ENCODE measurements around the gene RASA3.

The RASA3 gene

GRCh38 chr13:114025714-114026431 lies 106.5 kb downstream of the RASA3 start:
- Mint-ChIP-seq H3K4me3 (no peak overlapping the region), H3K9me3 (no peaks in the 10 kb centered on the region), H3K27ac (peak overlapping the region; percentile 82)

GRCh38 chr13:114025405-114025713 lies 107.1 kb downstream of the RASA3 start:
- Mint-ChIP-seq H3K36me3 (ENCODE audit: low read depth) (no peaks in the 10 kb centered on the region), H3K4me1 (peaks cover 38% of the 10 kb centered on the region), H3K4me3 (no peak overlapping the region), H3K27ac (peak overlapping the region; percentile 82), H3K9me3 (no peaks in the 10 kb centered on the region), H3K27me3 (ENCODE audit: low read depth, poor library complexity) (no peaks in the 10 kb centered on the region)
- DNase-seq: no peak
- TF ChIP-seq CTCF (IDR thresholded peaks at IDR 0.05): no peak

More at GRCh38 chr13:114025714-114026431, 106.5 kb downstream of the RASA3 start:
- TF ChIP-seq CTCF (IDR thresholded peaks at IDR 0.05): no peak
- H3K27me3 Mint-ChIP-seq (ENCODE audit: low read depth, poor library complexity): no peaks in the 10 kb centered on the region
- DNase-seq: peak; percentile 37
- peaks cover 5% of the 10 kb centered on the region for H3K36me3 Mint-ChIP-seq (ENCODE audit: low read depth)
- H3K4me1 Mint-ChIP-seq: peaks cover 43% of the 10 kb centered on the region

GRCh38 chr13:114024603-114025404 lies 107.6 kb downstream of the RASA3 start:
- Mint-ChIP-seq H3K27ac (no peak overlapping the region), H3K27me3 (ENCODE audit: low read depth, poor library complexity) (no peaks in the 10 kb centered on the region), H3K9me3 (no peaks in the 10 kb centered on the region), H3K36me3 (ENCODE audit: low read depth) (no peaks in the 10 kb centered on the region), H3K4me3 (no peak overlapping the region), H3K4me1 (peaks cover 38% of the 10 kb centered on the region)
- no peak for DNase-seq
- no peak for TF ChIP-seq CTCF (IDR thresholded peaks at IDR 0.05)

- H3K9me3 Mint-ChIP-seq: no peaks in the 10 kb centered on the region
- peaks cover 38% of the 10 kb centered on the region for H3K4me1 Mint-ChIP-seq
- no peak for TF ChIP-seq CTCF (IDR thresholded peaks at IDR 0.05)
- H3K36me3 Mint-ChIP-seq (ENCODE audit: low read depth): no peaks in the 10 kb centered on the region
- DNase-seq: no peak
- peak overlapping the region; percentile 22 for H3K27ac Mint-ChIP-seq
- H3K4me3 Mint-ChIP-seq: no peak overlapping the region
- no peaks in the 10 kb centered on the region for H3K27me3 Mint-ChIP-seq (ENCODE audit: low read depth, poor library complexity)
Observed at GRCh38 chr13:114023716-114024602, 108.5 kb downstream of the RASA3 start.

- Mint-ChIP-seq H3K36me3 (ENCODE audit: low read depth) (no peaks in the 10 kb centered on the region), H3K9me3 (no peaks in the 10 kb centered on the region), H3K27ac (peak overlapping the region; percentile 51), H3K4me1 (peaks cover 38% of the 10 kb centered on the region), H3K27me3 (ENCODE audit: low read depth, poor library complexity) (no peaks in the 10 kb centered on the region), H3K4me3 (no peak overlapping the region)
- no peak for TF ChIP-seq CTCF (IDR thresholded peaks at IDR 0.05)
- no peak for DNase-seq
Observed at GRCh38 chr13:114022876-114023275, 109.5 kb downstream of the RASA3 start.
